DND-41 (cell line): ENCODE measurements around the gene CCAR1.

ENCODE experiments used
- EZH2 ChIP-seq: IDR thresholded peaks from 3 replicates; pipeline ENCODE4 v1.6.1; 2012; ENCODE audit warnings: borderline replicate concordance, low read depth, mild to moderate bottlenecking, moderate library complexity, low read length, inconsistent platforms; ENCODE audit not compliant: severe bottlenecking
- TF ChIP-seq, protein P1 (sequence below): IDR thresholded peaks from 2 replicates; pipeline ENCODE4 v1.5.1; 2012; ENCODE audit warnings: borderline replicate concordance, low read length, moderate library complexity, mild to moderate bottlenecking; ENCODE audit not compliant: poor library complexity, severe bottlenecking; ENCODE audit errors: extremely low read depth

DNA sequence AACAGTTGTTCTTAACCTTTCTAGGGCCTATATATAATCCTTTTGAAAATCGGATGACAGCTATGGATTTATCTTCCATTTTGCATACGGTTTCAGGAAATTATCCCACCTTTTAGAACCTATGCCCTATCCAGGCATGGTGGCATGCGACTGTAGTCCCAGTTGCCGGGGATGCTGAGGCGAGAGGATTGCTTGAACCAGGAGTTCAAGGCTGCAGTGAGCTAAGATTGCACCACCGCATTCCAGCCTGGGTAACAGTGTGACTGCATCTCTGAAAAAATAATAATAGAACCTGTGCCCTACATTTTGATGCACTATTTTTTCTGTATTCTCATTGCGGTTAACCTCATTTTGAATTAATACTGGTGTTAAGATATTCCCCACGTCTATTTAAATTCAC lies 11.6 kb downstream of the CCAR1 start:
- TF ChIP-seq EZH2 = no peak
- TF ChIP-seq, protein P1, sequence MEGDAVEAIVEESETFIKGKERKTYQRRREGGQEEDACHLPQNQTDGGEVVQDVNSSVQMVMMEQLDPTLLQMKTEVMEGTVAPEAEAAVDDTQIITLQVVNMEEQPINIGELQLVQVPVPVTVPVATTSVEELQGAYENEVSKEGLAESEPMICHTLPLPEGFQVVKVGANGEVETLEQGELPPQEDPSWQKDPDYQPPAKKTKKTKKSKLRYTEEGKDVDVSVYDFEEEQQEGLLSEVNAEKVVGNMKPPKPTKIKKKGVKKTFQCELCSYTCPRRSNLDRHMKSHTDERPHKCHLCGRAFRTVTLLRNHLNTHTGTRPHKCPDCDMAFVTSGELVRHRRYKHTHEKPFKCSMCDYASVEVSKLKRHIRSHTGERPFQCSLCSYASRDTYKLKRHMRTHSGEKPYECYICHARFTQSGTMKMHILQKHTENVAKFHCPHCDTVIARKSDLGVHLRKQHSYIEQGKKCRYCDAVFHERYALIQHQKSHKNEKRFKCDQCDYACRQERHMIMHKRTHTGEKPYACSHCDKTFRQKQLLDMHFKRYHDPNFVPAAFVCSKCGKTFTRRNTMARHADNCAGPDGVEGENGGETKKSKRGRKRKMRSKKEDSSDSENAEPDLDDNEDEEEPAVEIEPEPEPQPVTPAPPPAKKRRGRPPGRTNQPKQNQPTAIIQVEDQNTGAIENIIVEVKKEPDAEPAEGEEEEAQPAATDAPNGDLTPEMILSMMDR = no peak
